Heart left ventricle (tissue), 13 donors: ENCODE results near the gene POU3F3.

ENCODE experiments used
- CTCF ChIP-seq, 12 donors: fragments of 200-600 bp; sonication (generic) in 4 of 12; IDR thresholded peaks; one replicate each; pipeline versions ENCODE4 v1.5.0 to v1.8.0; 2018 to 2022; ENCODE audit warnings: antibody characterized with exemption in 12 of 12, mild to moderate bottlenecking in 5 of 12
- POLR2A ChIP-seq, 2 donors: fragments of 450-650 bp; IDR thresholded peaks; one replicate each; pipeline ENCODE4 v1.6.1; 2017; ENCODE audit warnings: antibody characterized with exemption in 2 of 2, mild to moderate bottlenecking in 2 of 2, moderate library complexity in 2 of 2
- donor health status: ischemic (EF 13 %, LVEDD 7.1; RV severe dilation, severe dysfunction).
- donor health status: DM: no; HTN: yes; CAD: no.
- donor health status: DM: no; HTN: no; CAD: no.
- donor health status: ischemic (EF 25% LVEDD 6.9; RV normal size, moderate dysfunction).
- donor health status: ischemic (EF 25% LVEDD 5.7; RV mildly dilated, moderate dysfunction).
- donor health status: ischemic (EF 35%, LVEDD 5.7; RV mildly dilated, moderate dysfunction).
- donor health status: nonischemic (EF 11% LVEDD 7.7; RV severe dilation, severe dysfunction).
- donor health status: DM: yes; HTN: yes; CAD: no.
- donor health status: PGD.
- donor health status: ischemic (EF 29% LVEDD 5.4; RV normal size, mild dysfunction).
- donor health status: nonischemic (EF 23%, LVEDD 6.1; RV moderate dilation, normal function).

- TF ChIP-seq POLR2A (IDR thresholded peaks at IDR 0.05) = no peak
- no peak for TF ChIP-seq CTCF (IDR thresholded peaks at IDR 0.05)
Measured at GRCh38 chr2:104847586-104848160, 6.2 kb upstream of the POU3F3 start.
